Measurements from ENCODE around the gene BHLHA15. TPM values are rescaled to one million over a fixed set of nuclear protein-coding genes. Genes with fewer than 3 reads are reported as not detected.

Gene BHLHA15
- total and polyA plus RNA-seq, 2 of the 13 experiments (the other 11 are each of a cell fraction or from before 2014, with no cell fraction given), result 1.9 to 6.1 TPM

- TF ChIP-seq, protein P1, sequence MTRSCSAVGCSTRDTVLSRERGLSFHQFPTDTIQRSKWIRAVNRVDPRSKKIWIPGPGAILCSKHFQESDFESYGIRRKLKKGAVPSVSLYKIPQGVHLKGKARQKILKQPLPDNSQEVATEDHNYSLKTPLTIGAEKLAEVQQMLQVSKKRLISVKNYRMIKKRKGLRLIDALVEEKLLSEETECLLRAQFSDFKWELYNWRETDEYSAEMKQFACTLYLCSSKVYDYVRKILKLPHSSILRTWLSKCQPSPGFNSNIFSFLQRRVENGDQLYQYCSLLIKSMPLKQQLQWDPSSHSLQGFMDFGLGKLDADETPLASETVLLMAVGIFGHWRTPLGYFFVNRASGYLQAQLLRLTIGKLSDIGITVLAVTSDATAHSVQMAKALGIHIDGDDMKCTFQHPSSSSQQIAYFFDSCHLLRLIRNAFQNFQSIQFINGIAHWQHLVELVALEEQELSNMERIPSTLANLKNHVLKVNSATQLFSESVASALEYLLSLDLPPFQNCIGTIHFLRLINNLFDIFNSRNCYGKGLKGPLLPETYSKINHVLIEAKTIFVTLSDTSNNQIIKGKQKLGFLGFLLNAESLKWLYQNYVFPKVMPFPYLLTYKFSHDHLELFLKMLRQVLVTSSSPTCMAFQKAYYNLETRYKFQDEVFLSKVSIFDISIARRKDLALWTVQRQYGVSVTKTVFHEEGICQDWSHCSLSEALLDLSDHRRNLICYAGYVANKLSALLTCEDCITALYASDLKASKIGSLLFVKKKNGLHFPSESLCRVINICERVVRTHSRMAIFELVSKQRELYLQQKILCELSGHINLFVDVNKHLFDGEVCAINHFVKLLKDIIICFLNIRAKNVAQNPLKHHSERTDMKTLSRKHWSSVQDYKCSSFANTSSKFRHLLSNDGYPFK (CRISPR knock-in tag; IDR thresholded peaks at IDR 0.05; ENCODE audit: borderline replicate concordance), result no peak; the same call in 1 of the 2 replicates
- TF ChIP-seq CCDC6 (CRISPR knock-in tag; IDR thresholded peaks at IDR 0.05) (no peak), ZNF619 (CRISPR knock-in tag; IDR thresholded peaks at IDR 0.05) (0 out of 2 replicates have a peak, but pooled peaks have one; percentile 2), MTA1 (CRISPR knock-in tag; IDR thresholded peaks at IDR 0.05; ENCODE audit: borderline replicate concordance) (no peak), ZBTB4 (CRISPR knock-in tag; IDR thresholded peaks at IDR 0.05; ENCODE audit: borderline replicate concordance) (no peak), ZKSCAN1 (IDR thresholded peaks at IDR 0.05; ENCODE audit: low read length) (no peak), IRF2 (CRISPR knock-in tag; IDR thresholded peaks at IDR 0.05) (0 out of 2 replicates have a peak, but pooled peaks have one; percentile 29), ZC3H4 (CRISPR knock-in tag; IDR thresholded peaks at IDR 0.05; ENCODE audit: borderline replicate concordance) (no peak), ZNF652 (CRISPR knock-in tag; IDR thresholded peaks at IDR 0.05; ENCODE audit: borderline replicate concordance, low read depth) (no peak), ARID2 (CRISPR knock-in tag; IDR thresholded peaks at IDR 0.05; ENCODE audit: borderline replicate concordance) (no peak), NKX3-1 (CRISPR knock-in tag; IDR thresholded peaks at IDR 0.05) (no peak), KLF6 (CRISPR knock-in tag; IDR thresholded peaks at IDR 0.05) (peak; percentile 74; the same call in 1 of the 2 replicates), TP53 (CRISPR knock-in tag; conservative IDR thresholded peaks at IDR 0.05) (no peak), SRSF4 (IDR thresholded peaks at IDR 0.05; ENCODE audit: low read depth, low read length, poor library complexity, severe bottlenecking) (no peak), MYNN (CRISPR knock-in tag; IDR thresholded peaks at IDR 0.05; ENCODE audit: low read depth) (no peak), PHF5A (CRISPR knock-in tag; IDR thresholded peaks at IDR 0.05; ENCODE audit: low read depth, unreplicated experiment) (no peak), ZNF44 (CRISPR knock-in tag; IDR thresholded peaks at IDR 0.05) (no peak; the same call in 1 of the 2 replicates), MIXL1 (CRISPR knock-in tag; IDR thresholded peaks at IDR 0.05) (no peak; the same call in 1 of the 2 replicates), FOSL2 (CRISPR knock-in tag; IDR thresholded peaks at IDR 0.05) (no peak), SP4 (CRISPR knock-in tag; IDR thresholded peaks at IDR 0.05) (peak; percentile 98), MLXIP (CRISPR knock-in tag; IDR thresholded peaks at IDR 0.05; ENCODE audit: borderline replicate concordance) (no peak), MTF1 (CRISPR knock-in tag; IDR thresholded peaks at IDR 0.05) (no peak)
Observed at GRCh38 chr7:98251601-98252424, 40.6 kb downstream of the BHLHA15 start, which contains the start of gene TECPR1 (continued).

Data from HepG2 (cell line).